ENCODE measurements around the gene AP1B1.

AP1B1 gene

DNA sequence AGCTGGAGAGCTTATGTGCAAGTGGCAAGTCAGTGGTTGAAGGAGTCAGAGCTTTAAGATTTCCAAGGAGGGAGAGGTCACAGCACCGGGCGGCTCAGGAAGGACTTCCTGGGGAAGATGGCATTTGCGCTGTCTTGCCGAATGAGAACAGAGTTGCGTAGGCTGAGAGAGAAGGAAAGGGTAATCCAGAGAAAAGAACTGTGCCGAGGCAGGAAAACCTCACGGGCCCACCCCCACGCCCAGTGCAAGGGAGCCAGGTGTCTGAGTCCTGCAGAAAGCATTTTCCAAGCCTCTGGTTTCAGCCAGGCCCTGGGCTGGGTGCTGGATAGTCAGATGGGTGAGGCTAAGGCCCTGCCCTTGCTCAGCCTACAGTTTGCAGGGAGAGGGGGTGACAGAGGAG, 3.2 kb upstream of the AP1B1 start:
- Histone ChIP-seq H3K4me3 (ENCODE audit: low read depth in 1 of 2, low read length in 1 of 2) (no peak overlapping the region), H3K27ac (no peak overlapping the region), H3K4me1 (ENCODE audit: control insufficient read depth in 1 of 2, insufficient read depth in 1 of 2, low read depth in 1 of 2, low read length in 1 of 2) (peaks cover 14 to 18% of the 10 kb centered on the region in 2 experiments), H3K9me3 (no peaks in the 10 kb centered on the region), H3K27me3 (no peaks in the 10 kb centered on the region), H3K36me3 (no peaks in the 10 kb centered on the region)
- TF ChIP-seq, protein P1, sequence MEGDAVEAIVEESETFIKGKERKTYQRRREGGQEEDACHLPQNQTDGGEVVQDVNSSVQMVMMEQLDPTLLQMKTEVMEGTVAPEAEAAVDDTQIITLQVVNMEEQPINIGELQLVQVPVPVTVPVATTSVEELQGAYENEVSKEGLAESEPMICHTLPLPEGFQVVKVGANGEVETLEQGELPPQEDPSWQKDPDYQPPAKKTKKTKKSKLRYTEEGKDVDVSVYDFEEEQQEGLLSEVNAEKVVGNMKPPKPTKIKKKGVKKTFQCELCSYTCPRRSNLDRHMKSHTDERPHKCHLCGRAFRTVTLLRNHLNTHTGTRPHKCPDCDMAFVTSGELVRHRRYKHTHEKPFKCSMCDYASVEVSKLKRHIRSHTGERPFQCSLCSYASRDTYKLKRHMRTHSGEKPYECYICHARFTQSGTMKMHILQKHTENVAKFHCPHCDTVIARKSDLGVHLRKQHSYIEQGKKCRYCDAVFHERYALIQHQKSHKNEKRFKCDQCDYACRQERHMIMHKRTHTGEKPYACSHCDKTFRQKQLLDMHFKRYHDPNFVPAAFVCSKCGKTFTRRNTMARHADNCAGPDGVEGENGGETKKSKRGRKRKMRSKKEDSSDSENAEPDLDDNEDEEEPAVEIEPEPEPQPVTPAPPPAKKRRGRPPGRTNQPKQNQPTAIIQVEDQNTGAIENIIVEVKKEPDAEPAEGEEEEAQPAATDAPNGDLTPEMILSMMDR (IDR thresholded peaks at IDR 0.05): no peak

DNA sequence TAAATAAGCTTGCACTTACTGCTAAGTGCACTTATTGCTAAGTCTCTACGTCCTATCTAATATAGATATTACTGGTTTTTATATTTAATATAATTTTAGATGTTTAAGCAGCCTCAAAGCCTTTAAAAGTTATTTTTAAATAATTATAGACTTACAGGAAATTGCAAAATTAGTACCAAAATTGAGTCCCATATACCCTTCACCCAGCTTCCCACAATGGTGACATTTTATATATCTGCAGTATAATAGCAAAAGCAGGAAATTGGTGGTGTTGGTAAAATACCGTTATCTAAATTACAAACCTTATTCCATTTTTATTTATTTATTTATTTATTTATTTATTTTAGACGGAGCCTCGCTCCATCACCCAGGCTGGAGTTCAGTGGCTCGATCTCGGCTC, 1.9 kb upstream of the AP1B1 start:
- no peak overlapping the region for H3K27ac ChIP-seq
- no peaks in the 10 kb centered on the region for H3K36me3 ChIP-seq
- TF ChIP-seq, protein P1 (IDR thresholded peaks at IDR 0.05): no peak
- no peaks in the 10 kb centered on the region for H3K27me3 ChIP-seq
- H3K4me3 ChIP-seq (ENCODE audit: low read depth in 1 of 2, low read length in 1 of 2): no peak overlapping the region
- H3K4me1 ChIP-seq (ENCODE audit: control insufficient read depth in 1 of 2, insufficient read depth in 1 of 2, low read depth in 1 of 2, low read length in 1 of 2): peaks cover 14 to 26% of the 10 kb centered on the region in 2 experiments
- H3K9me3 ChIP-seq: no peaks in the 10 kb centered on the region

DNA sequence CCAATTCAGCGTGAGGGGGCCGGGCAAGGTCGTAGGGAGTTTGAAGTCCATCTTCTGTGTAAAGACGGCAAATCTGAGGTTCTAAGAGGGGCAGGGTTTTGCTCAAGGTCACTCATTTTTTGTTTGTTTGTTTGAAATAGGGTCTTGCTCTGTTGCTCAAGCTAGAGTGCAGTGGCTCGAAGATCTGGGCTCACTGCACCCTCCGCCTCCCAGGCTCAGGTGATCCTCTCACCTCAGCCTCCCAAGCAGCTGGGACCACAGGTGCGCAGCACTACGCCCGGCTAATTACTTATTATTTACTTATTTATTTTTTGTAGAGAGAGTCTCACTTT, 355 bp upstream of the AP1B1 start:
- Histone ChIP-seq H3K36me3 (no peaks in the 10 kb centered on the region), H3K4me1 (ENCODE audit: control insufficient read depth in 1 of 2, insufficient read depth in 1 of 2, low read depth in 1 of 2, low read length in 1 of 2) (peaks cover 14 to 26% of the 10 kb centered on the region in 2 experiments), H3K27ac (peak overlapping the region; percentile 85), H3K9me3 (no peaks in the 10 kb centered on the region), H3K27me3 (no peaks in the 10 kb centered on the region), H3K4me3 (ENCODE audit: low read depth in 1 of 2, low read length in 1 of 2) (peak overlapping the region; percentile 74 to 84)
- TF ChIP-seq, protein P1 (IDR thresholded peaks at IDR 0.05): no peak

DNA sequence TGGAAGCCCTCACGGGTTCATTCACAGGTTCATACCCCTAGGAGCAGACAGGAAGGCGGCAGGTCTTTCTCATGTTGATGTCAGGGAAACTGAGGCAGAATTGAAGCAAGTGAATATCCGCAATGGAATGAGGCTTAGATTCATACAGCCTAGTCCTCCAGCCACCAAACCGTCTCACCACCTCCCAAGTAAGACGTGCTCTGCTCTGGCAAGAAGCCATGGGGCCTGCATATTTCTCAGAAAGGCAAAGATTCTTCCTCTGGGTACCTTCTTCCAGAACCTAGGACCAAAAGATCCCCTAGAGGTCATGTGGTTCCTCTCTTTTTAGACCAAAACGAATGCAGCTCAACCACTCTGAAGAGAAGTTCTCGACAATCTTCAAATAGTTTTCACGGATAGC, 1.7 kb downstream of the AP1B1 start:
- TF ChIP-seq, protein P1 (IDR thresholded peaks at IDR 0.05): no peak
- Histone ChIP-seq H3K4me1 (ENCODE audit: control insufficient read depth in 1 of 2, insufficient read depth in 1 of 2, low read depth in 1 of 2, low read length in 1 of 2) (peaks cover 14 to 26% of the 10 kb centered on the region in 2 experiments), H3K4me3 (ENCODE audit: low read depth in 1 of 2, low read length in 1 of 2) (no peak overlapping the region)

DNA sequence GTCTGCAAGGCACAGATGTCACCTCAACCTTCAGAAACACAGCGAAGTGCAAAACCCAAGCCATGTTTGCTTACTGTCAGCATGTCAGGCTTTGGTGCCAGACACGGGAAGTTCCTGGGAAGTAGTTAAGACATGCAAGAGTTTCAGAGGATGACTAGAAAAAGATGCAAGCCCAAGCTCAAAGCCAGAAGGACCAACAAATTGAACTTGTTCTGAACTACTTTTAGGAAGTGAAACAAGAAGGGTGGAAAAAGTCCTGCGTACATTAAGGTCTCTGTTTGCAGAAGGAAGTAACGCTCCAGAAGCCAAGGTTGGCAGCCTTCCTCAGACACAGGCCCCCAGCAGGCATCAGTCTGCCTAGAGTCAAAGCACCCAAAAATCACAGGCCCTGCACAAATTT, 2.6 kb downstream of the AP1B1 start:
- H3K36me3 ChIP-seq: no peaks in the 10 kb centered on the region
- H3K27me3 ChIP-seq: no peaks in the 10 kb centered on the region
- TF ChIP-seq, protein P1 (IDR thresholded peaks at IDR 0.05): no peak
- no peaks in the 10 kb centered on the region for H3K9me3 ChIP-seq
- H3K4me1 ChIP-seq (ENCODE audit: control insufficient read depth in 1 of 2, insufficient read depth in 1 of 2, low read depth in 1 of 2, low read length in 1 of 2): peaks cover 14 to 26% of the 10 kb centered on the region in 2 experiments
- no peak overlapping the region for H3K4me3 ChIP-seq (ENCODE audit: low read depth in 1 of 2, low read length in 1 of 2)
- H3K27ac ChIP-seq: peak overlapping the region; percentile 48

More for the DNA sequence above, 1.7 kb downstream of the AP1B1 start:
- Histone ChIP-seq H3K9me3 (no peaks in the 10 kb centered on the region), H3K36me3 (no peaks in the 10 kb centered on the region), H3K27ac (no peak overlapping the region), H3K27me3 (no peaks in the 10 kb centered on the region)
